Loucy (cell line): ENCODE data around the gene PHAX.

Source experiments
- H2AFZ ChIP-seq: fragments of 200-600 bp; sonication (generic); 2 replicates; pipeline ENCODE4 v1.6.0; 2016; ENCODE audit warnings: antibody characterized with exemption, mild to moderate bottlenecking, low read length, moderate library complexity
- H3F3A ChIP-seq: fragments of 200-600 bp; 2 replicates; pipeline ENCODE4 v1.6.0; 2016; ENCODE audit warnings: antibody characterized with exemption, low read depth, mild to moderate bottlenecking
- H3K27me3 ChIP-seq: fragments of 200-600 bp; sonication (generic); 2 replicates; pipeline ENCODE4 v1.6.1; 2014; ENCODE audit warnings: low read length, mild to moderate bottlenecking; ENCODE audit not compliant: insufficient read depth, poor library complexity, severe bottlenecking
- H3K36me3 ChIP-seq: fragments of 200-600 bp; sonication (generic); 2 replicates; pipeline ENCODE4 v1.6.1; 2016; ENCODE audit warnings: low read length; ENCODE audit not compliant: insufficient read depth
- H3K4me1 ChIP-seq: fragments of 200-600 bp; sonication (generic); 2 replicates; pipeline ENCODE4 v1.5.1; 2014; ENCODE audit warnings: low read length, mild to moderate bottlenecking; ENCODE audit not compliant: insufficient read depth, poor library complexity, severe bottlenecking
- H3K4me2 ChIP-seq: fragments of 200-600 bp; sonication (generic); 2 replicates; pipeline ENCODE4 v1.6.0; 2014; ENCODE audit warnings: antibody characterized with exemption, low read length, low read depth, mild to moderate bottlenecking; ENCODE audit not compliant: poor library complexity, severe bottlenecking
- H3K4me3 ChIP-seq: fragments of 200-600 bp; sonication (generic); 2 replicates; pipeline ENCODE4 v1.5.1; 2014; ENCODE audit warnings: low read length, mild to moderate bottlenecking, mixed read lengths; ENCODE audit not compliant: poor library complexity, severe bottlenecking
- H3K79me2 ChIP-seq: fragments of 200-600 bp; sonication (generic); 2 replicates; pipeline ENCODE4 v1.6.1; 2014; ENCODE audit warnings: low read length; ENCODE audit not compliant: insufficient read depth
- H3K9ac ChIP-seq: fragments of 200-600 bp; sonication (generic); 2 replicates; pipeline ENCODE4 v1.6.0; 2014; ENCODE audit warnings: mild to moderate bottlenecking, low read depth, low read length, moderate library complexity; ENCODE audit not compliant: poor library complexity, severe bottlenecking
- H3K9me2 ChIP-seq: fragments of 200-600 bp; sonication (generic); replicated peaks from 2 replicates; pipeline ENCODE4 v1.6.1; 2016; ENCODE audit warnings: low read depth, low read length, mixed read lengths
- H3K9me3 ChIP-seq: fragments of 200-600 bp; sonication (generic); 2 replicates; pipeline ENCODE4 v1.6.1; 2014; ENCODE audit warnings: mild to moderate bottlenecking, antibody characterized with exemption, low read length, low read depth; ENCODE audit not compliant: insufficient read depth
- H4K20me1 ChIP-seq: fragments of 200-600 bp; sonication (generic); 2 replicates; pipeline ENCODE4 v1.6.0; 2014; ENCODE audit warnings: antibody characterized with exemption, low read length, mild to moderate bottlenecking; ENCODE audit not compliant: insufficient read depth, poor library complexity, severe bottlenecking
- EZH2phosphoT487 ChIP-seq: fragments of 200-600 bp; IDR thresholded peaks from 2 replicates; pipeline ENCODE4 v1.6.1; 2018; ENCODE audit warnings: antibody characterized with exemption, mild to moderate bottlenecking, moderate library complexity, borderline replicate concordance
- TF ChIP-seq, protein P1 (sequence below): fragments of 200-600 bp; sonication (generic); conservative IDR thresholded peaks from 2 replicates; pipeline ENCODE4 v1.5.1; 2014; ENCODE audit warnings: mild to moderate bottlenecking, antibody characterized with exemption, low read length

PHAX gene

DNA sequence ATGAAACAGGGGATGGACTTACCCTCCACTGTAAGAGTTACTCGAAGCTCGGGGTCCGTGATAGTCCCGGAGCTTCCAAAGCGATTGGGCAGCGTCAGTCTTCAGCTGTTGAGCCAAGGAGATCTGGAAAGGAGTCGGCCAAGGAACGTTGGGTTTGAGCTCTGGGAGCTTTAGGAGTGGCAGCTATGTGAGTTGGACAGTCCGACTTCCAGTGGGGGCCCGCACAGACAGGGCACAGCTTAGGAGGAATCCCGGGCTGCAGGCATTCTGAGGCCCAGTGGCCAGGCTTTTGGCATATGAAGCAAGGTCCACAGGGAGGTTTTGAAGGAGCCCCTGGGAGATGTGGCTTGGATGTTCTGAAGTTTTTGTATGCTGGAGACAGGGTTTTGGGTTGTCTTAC is 72.7 kb downstream of the PHAX start:
- no peak overlapping the region for H3K4me2 ChIP-seq
- H3K9me3 ChIP-seq: no peaks in the 10 kb centered on the region
- no peak overlapping the region for H3K4me3 ChIP-seq
- no peaks in the 10 kb centered on the region for H3K27me3 ChIP-seq
- H3F3A ChIP-seq: no peaks in the 10 kb centered on the region
- H3K36me3 ChIP-seq: no peaks in the 10 kb centered on the region
- H3K79me2 ChIP-seq: no peaks in the 10 kb centered on the region; the same call in 1 of the 2 replicates
- H3K4me1 ChIP-seq: no peaks in the 10 kb centered on the region
- no peaks in the 10 kb centered on the region for H3K9me2 ChIP-seq
- H2AFZ ChIP-seq: no peak overlapping the region
- H4K20me1 ChIP-seq: no peaks in the 10 kb centered on the region
- H3K9ac ChIP-seq: no peak overlapping the region
- TF ChIP-seq, protein P1, sequence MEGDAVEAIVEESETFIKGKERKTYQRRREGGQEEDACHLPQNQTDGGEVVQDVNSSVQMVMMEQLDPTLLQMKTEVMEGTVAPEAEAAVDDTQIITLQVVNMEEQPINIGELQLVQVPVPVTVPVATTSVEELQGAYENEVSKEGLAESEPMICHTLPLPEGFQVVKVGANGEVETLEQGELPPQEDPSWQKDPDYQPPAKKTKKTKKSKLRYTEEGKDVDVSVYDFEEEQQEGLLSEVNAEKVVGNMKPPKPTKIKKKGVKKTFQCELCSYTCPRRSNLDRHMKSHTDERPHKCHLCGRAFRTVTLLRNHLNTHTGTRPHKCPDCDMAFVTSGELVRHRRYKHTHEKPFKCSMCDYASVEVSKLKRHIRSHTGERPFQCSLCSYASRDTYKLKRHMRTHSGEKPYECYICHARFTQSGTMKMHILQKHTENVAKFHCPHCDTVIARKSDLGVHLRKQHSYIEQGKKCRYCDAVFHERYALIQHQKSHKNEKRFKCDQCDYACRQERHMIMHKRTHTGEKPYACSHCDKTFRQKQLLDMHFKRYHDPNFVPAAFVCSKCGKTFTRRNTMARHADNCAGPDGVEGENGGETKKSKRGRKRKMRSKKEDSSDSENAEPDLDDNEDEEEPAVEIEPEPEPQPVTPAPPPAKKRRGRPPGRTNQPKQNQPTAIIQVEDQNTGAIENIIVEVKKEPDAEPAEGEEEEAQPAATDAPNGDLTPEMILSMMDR: no peak
- TF ChIP-seq EZH2phosphoT487: no peak

DNA sequence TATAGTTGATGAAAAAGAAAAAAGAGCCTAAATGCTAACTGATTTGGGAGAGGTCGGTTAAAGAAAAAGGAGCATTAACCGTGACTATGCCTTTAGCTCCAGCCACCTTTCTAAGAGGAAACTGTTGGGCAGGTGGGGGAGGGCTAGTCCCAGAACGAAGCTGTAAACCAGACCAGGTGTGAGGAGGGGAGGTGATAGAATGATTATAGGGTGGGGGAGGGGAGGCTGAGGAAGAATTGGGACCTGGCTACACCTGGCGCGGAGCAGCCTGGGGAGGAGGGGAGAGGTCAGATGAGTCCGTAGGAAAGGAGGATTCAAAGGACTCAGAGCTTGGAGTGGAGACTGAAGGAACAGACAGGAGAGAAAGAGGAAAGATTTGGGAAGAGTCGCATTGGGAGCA is 73.4 kb downstream of the PHAX start:
- H3K79me2 ChIP-seq: peaks cover 2% of the 10 kb centered on the region; the same call in 1 of the 2 replicates
- H3K9me2 ChIP-seq: no peaks in the 10 kb centered on the region
- no peak overlapping the region for H2AFZ ChIP-seq
- H3K36me3 ChIP-seq: no peaks in the 10 kb centered on the region
- H3K27me3 ChIP-seq: no peaks in the 10 kb centered on the region
- H3K4me1 ChIP-seq: no peaks in the 10 kb centered on the region
- TF ChIP-seq EZH2phosphoT487: no peak
- TF ChIP-seq, protein P1: no peak
- H3K9me3 ChIP-seq: no peaks in the 10 kb centered on the region
- no peaks in the 10 kb centered on the region for H4K20me1 ChIP-seq
- H3F3A ChIP-seq: no peaks in the 10 kb centered on the region
- no peak overlapping the region for H3K4me3 ChIP-seq
- no peak overlapping the region for H3K4me2 ChIP-seq
- no peak overlapping the region for H3K9ac ChIP-seq

DNA sequence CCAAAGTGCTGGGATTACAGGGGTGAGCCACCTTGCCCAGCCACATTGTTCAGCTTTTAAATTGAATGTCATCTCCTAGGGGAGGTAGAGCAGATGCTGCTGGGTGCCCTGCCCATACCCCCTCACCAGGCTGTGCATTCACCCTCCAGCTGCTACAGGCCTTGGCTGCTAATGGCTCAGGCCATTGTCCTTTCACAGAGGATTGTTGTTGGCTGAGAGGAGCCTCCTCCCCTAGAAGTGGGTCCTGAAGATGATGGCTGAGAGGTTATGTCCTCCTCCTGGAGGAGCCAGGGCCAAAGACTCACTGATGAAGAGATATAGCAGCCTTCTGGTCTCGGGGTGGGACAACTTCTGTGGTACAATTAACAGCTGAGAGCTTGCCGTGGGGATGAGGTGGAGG is 74.6 kb downstream of the PHAX start:
- Histone ChIP-seq H3K79me2 (peaks cover 2% of the 10 kb centered on the region; the same call in 1 of the 2 replicates), H4K20me1 (no peaks in the 10 kb centered on the region), H3K9ac (no peak overlapping the region), H3K36me3 (no peaks in the 10 kb centered on the region), H3K4me1 (peaks cover 5% of the 10 kb centered on the region), H2AFZ (no peak overlapping the region), H3K4me2 (no peak overlapping the region), H3K27me3 (no peaks in the 10 kb centered on the region), H3F3A (no peaks in the 10 kb centered on the region), H3K9me2 (no peaks in the 10 kb centered on the region), H3K9me3 (no peaks in the 10 kb centered on the region), H3K4me3 (no peak overlapping the region)
- TF ChIP-seq, protein P1: no peak
- TF ChIP-seq EZH2phosphoT487: no peak
